Neural progenitor cell (in vitro differentiated cells): ENCODE results near the gene PLXNC1. TPM values are rescaled to one million over a fixed set of nuclear protein-coding genes. Genes with fewer than 3 reads are reported as not detected.

ENCODE experiments used
- DNase-seq: peaks from one replicate; pipeline ENCODE4 v3.0.0-alpha.2; 2016; ENCODE audit warnings: low spot score
- H2AFZ ChIP-seq: fragments of 200-600 bp; sonication (generic); replicated peaks from 2 replicates; pipeline ENCODE4 v1.6.1; 2016; ENCODE audit warnings: antibody characterized with exemption
- H3F3A ChIP-seq: fragments of 200-600 bp; sonication (generic); 2 replicates; pipeline ENCODE4 v1.6.1; 2016; ENCODE audit warnings: antibody characterized with exemption, low read depth
- H3K27ac ChIP-seq: fragments of 200-600 bp; sonication (generic); 2 replicates; pipeline ENCODE4 v1.5.1; 2016; ENCODE audit warnings: mild to moderate bottlenecking
- H3K27me3 ChIP-seq: fragments of 200-600 bp; sonication (generic); 2 replicates; pipeline ENCODE4 v1.6.1; 2016; ENCODE audit warnings: mild to moderate bottlenecking, moderate library complexity
- H3K36me3 ChIP-seq: fragments of 200-600 bp; sonication (generic); 2 replicates; pipeline ENCODE4 v1.5.1; 2016
- H3K4me1 ChIP-seq: fragments of 200-600 bp; sonication (generic); 2 replicates; pipeline ENCODE4 v1.6.1; 2016; ENCODE audit warnings: mixed run types
- H3K4me2 ChIP-seq: fragments of 200-600 bp; sonication (generic); 2 replicates; pipeline ENCODE4 v1.6.1; 2016
- H3K4me3 ChIP-seq: fragments of 200-600 bp; sonication (generic); 2 replicates; pipeline ENCODE4 v1.5.1; 2016
- H3K79me2 ChIP-seq: fragments of 200-600 bp; sonication (generic); 2 replicates; pipeline ENCODE4 v1.6.1; 2016; ENCODE audit warnings: low read depth
- H3K9ac ChIP-seq: fragments of 200-600 bp; sonication (generic); 2 replicates; pipeline ENCODE4 v1.6.1; 2016
- H3K9me3 ChIP-seq: fragments of 200-600 bp; sonication (generic); 2 replicates; pipeline ENCODE4 v1.5.1; 2016; ENCODE audit warnings: low read depth
- H4K20me1 ChIP-seq: fragments of 200-600 bp; sonication (generic); 2 replicates; pipeline ENCODE4 v1.6.1; 2016; ENCODE audit warnings: low read depth
- H3K27ac Mint-ChIP-seq: 3 replicates; pipeline ENCODE4 v1.8.0; 2021; ENCODE audit warnings: mixed read lengths
- H3K27me3 Mint-ChIP-seq: 2 replicates; pipeline ENCODE4 v1.8.0; 2022; ENCODE audit warnings: low read depth, mild to moderate bottlenecking, inconsistent platforms, moderate library complexity, mixed read lengths; ENCODE audit not compliant: insufficient read depth
- H3K36me3 Mint-ChIP-seq: 3 replicates; pipeline ENCODE4 v1.8.0; 2021; ENCODE audit warnings: mixed read lengths
- H3K4me1 Mint-ChIP-seq: 3 replicates; pipeline ENCODE4 v1.8.0; 2021; ENCODE audit warnings: mixed read lengths
- H3K4me3 Mint-ChIP-seq: 3 replicates; pipeline ENCODE4 v1.8.0; 2021; ENCODE audit warnings: mild to moderate bottlenecking, moderate library complexity, mixed read lengths
- H3K9me3 Mint-ChIP-seq: 3 replicates; pipeline ENCODE4 v1.8.0; 2020; ENCODE audit warnings: mixed read lengths
- EZH2 ChIP-seq: fragments of 200-600 bp; sonication (generic); IDR thresholded peaks from 2 replicates; pipeline ENCODE4 v1.6.1; 2017; ENCODE audit warnings: antibody characterized with exemption, mild to moderate bottlenecking, moderate library complexity
- EZH2phosphoT487 ChIP-seq: fragments of 200-600 bp; sonication (generic); IDR thresholded peaks from 2 replicates; pipeline ENCODE4 v1.6.1; 2017; ENCODE audit warnings: antibody characterized with exemption
- total RNA-seq: library from RNA; depleted of rRNA; stranded (reverse); fragments of >200 nt; gene quantifications from 2 replicates; pipeline ENCODE4 v1.2.3, GENCODE V29; 2015; ENCODE audit warnings: low replicate concordance
- TF ChIP-seq, protein P1 (sequence below): fragments of 200-600 bp; sonication (generic); IDR thresholded peaks from 2 replicates; pipeline ENCODE4 v1.5.1; 2017; ENCODE audit warnings: antibody characterized with exemption, mild to moderate bottlenecking

The PLXNC1 gene
- total RNA-seq, 1 donor from 2014 or later: 16.7 TPM

- Histone ChIP-seq H3K4me2 (no peak overlapping the region), H2AFZ (no peak overlapping the region), H3K27ac (no peak overlapping the region), H3K4me1 (peaks cover 19% of the 10 kb centered on the region), H3K36me3 (no peaks in the 10 kb centered on the region), H3K9me3 (no peaks in the 10 kb centered on the region), H3K27me3 (peaks cover 20% of the 10 kb centered on the region), H3K79me2 (no peaks in the 10 kb centered on the region), H3K9ac (no peak overlapping the region), H3K4me3 (no peak overlapping the region), H3F3A (peaks cover 15% of the 10 kb centered on the region), H4K20me1 (no peaks in the 10 kb centered on the region)
- peaks cover 11% of the 10 kb centered on the region for H3K36me3 Mint-ChIP-seq
- no peak overlapping the region for H3K4me3 Mint-ChIP-seq
- no peak overlapping the region for H3K27ac Mint-ChIP-seq
- peaks cover 10% of the 10 kb centered on the region for H3K9me3 Mint-ChIP-seq
- no peak for DNase-seq
- H3K27me3 Mint-ChIP-seq: peaks cover 2% of the 10 kb centered on the region
- TF ChIP-seq EZH2phosphoT487 (no peak), EZH2 (no peak)
- TF ChIP-seq, protein P1, sequence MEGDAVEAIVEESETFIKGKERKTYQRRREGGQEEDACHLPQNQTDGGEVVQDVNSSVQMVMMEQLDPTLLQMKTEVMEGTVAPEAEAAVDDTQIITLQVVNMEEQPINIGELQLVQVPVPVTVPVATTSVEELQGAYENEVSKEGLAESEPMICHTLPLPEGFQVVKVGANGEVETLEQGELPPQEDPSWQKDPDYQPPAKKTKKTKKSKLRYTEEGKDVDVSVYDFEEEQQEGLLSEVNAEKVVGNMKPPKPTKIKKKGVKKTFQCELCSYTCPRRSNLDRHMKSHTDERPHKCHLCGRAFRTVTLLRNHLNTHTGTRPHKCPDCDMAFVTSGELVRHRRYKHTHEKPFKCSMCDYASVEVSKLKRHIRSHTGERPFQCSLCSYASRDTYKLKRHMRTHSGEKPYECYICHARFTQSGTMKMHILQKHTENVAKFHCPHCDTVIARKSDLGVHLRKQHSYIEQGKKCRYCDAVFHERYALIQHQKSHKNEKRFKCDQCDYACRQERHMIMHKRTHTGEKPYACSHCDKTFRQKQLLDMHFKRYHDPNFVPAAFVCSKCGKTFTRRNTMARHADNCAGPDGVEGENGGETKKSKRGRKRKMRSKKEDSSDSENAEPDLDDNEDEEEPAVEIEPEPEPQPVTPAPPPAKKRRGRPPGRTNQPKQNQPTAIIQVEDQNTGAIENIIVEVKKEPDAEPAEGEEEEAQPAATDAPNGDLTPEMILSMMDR: no peak
- H3K4me1 Mint-ChIP-seq: peaks cover 12% of the 10 kb centered on the region
These were observed 27.6 kb downstream of the PLXNC1 start for GRCh38 chr12:94175763-94176668.

- no peak overlapping the region for H2AFZ ChIP-seq
- H3K4me3 ChIP-seq: no peak overlapping the region
- H3K4me3 Mint-ChIP-seq: no peak overlapping the region
- no peak overlapping the region for H3K9ac ChIP-seq
- peaks cover 2% of the 10 kb centered on the region for H3K27me3 Mint-ChIP-seq
- no peaks in the 10 kb centered on the region for H3K9me3 ChIP-seq
- H3K27ac ChIP-seq: no peak overlapping the region
- peaks cover 3% of the 10 kb centered on the region for H3F3A ChIP-seq
- peaks cover 10% of the 10 kb centered on the region for H3K9me3 Mint-ChIP-seq
- DNase-seq: no peak
- peaks cover 4% of the 10 kb centered on the region for H3K4me1 Mint-ChIP-seq
- no peaks in the 10 kb centered on the region for H4K20me1 ChIP-seq
- TF ChIP-seq EZH2 (no peak), EZH2phosphoT487 (no peak)
- TF ChIP-seq, protein P1: no peak
- no peaks in the 10 kb centered on the region for H3K36me3 ChIP-seq
- peaks cover 5% of the 10 kb centered on the region for H3K4me1 ChIP-seq
- H3K27ac Mint-ChIP-seq: no peak overlapping the region
- H3K4me2 ChIP-seq: no peak overlapping the region
- H3K79me2 ChIP-seq: no peaks in the 10 kb centered on the region
- peaks cover 7% of the 10 kb centered on the region for H3K36me3 Mint-ChIP-seq
- peaks cover 14% of the 10 kb centered on the region for H3K27me3 ChIP-seq
These were observed 29.7 kb downstream of the PLXNC1 start for GRCh38 chr12:94178054-94178453.

GRCh38 chr12:94178882-94179281, 30.5 kb downstream of the PLXNC1 start:
- H3F3A ChIP-seq: peaks cover 12% of the 10 kb centered on the region
- H3K36me3 ChIP-seq: no peaks in the 10 kb centered on the region
- H4K20me1 ChIP-seq: no peaks in the 10 kb centered on the region
- Mint-ChIP-seq H3K27ac (no peak overlapping the region), H3K4me3 (no peak overlapping the region), H3K27me3 (peaks cover 2% of the 10 kb centered on the region), H3K36me3 (peaks cover 7% of the 10 kb centered on the region), H3K4me1 (peaks cover 11% of the 10 kb centered on the region), H3K9me3 (peaks cover 10% of the 10 kb centered on the region)
- H3K27ac ChIP-seq: no peak overlapping the region
- H3K9ac ChIP-seq: no peak overlapping the region
- H2AFZ ChIP-seq: no peak overlapping the region
- H3K9me3 ChIP-seq: no peaks in the 10 kb centered on the region
- H3K27me3 ChIP-seq: peaks cover 10% of the 10 kb centered on the region
- DNase-seq: no peak
- TF ChIP-seq EZH2: no peak
- TF ChIP-seq, protein P1: no peak
- TF ChIP-seq EZH2phosphoT487: no peak
- no peak overlapping the region for H3K4me2 ChIP-seq
- no peak overlapping the region for H3K4me3 ChIP-seq
- peaks cover 7% of the 10 kb centered on the region for H3K4me1 ChIP-seq
- H3K79me2 ChIP-seq: no peaks in the 10 kb centered on the region
